G401 (cell line): Measurements from ENCODE around the gene MTG1. TPM values are rescaled to one million over a fixed set of nuclear protein-coding genes. Genes with fewer than 3 reads are reported as not detected.

Source experiments
- total RNA-seq: library from RNA; depleted of rRNA; stranded (reverse); fragments of >200 nt; shearing (Covaris generic); gene quantifications from 2 replicates; pipeline ENCODE4 v1.2.3, GENCODE V29; 2014; rRNA removed

The MTG1 gene
- total RNA-seq, 1 experiment from 2014 or later = 66.8 TPM

Other genes starting within 250 kb of the MTG1 start
- gene KNDC1, start 233.9 kb upstream of the MTG1 start, total RNA-seq = 0.47 and 4.0 TPM in 2 replicates
- not detected in 2 replicates for gene UTF1, start 163.9 kb upstream of the MTG1 start, total RNA-seq
- gene VENTX, start 156.3 kb upstream of the MTG1 start, total RNA-seq = 0.12 TPM in 1 of 2 replicates, not detected in the other
- gene ADAM8, start 117.3 kb upstream of the MTG1 start, total RNA-seq = 0.68 and 12.7 TPM in 2 replicates
- 71.4 and 73.3 TPM in 2 replicates for gene TUBGCP2, start 85.3 kb upstream of the MTG1 start, total RNA-seq
- 60.7 and 97.4 TPM in 2 replicates for gene ZNF511, start 85.2 kb upstream of the MTG1 start, total RNA-seq
- 53.3 and 63.5 TPM in 2 replicates for gene CALY, start 57.3 kb upstream of the MTG1 start, total RNA-seq
- 1.8 and 3.0 TPM in 2 replicates for gene PRAP1, start 46.8 kb upstream of the MTG1 start, total RNA-seq
- gene FUOM, start 36.1 kb upstream of the MTG1 start, total RNA-seq = 65.7 and 103 TPM in 2 replicates
- gene ECHS1, start 20.8 kb upstream of the MTG1 start, total RNA-seq = 105 and 118 TPM in 2 replicates
- gene PAOX, start 14.9 kb upstream of the MTG1 start, total RNA-seq = 11.7 and 13.9 TPM in 2 replicates
- gene SPRN, start 30.5 kb downstream of the MTG1 start, total RNA-seq = not detected in 2 replicates
- gene SCART1, start 59.8 kb downstream of the MTG1 start, total RNA-seq = 0.10 and 0.18 TPM in 2 replicates
- 0.17 TPM in 1 of 2 replicates, not detected in the other for gene CYP2E1, start 133.2 kb downstream of the MTG1 start, total RNA-seq
- not detected in 2 replicates for gene SYCE1, start 171.4 kb downstream of the MTG1 start, total RNA-seq
- gene FRG2B, start 232.6 kb downstream of the MTG1 start, total RNA-seq = not detected in 2 replicates